Natural killer cell (primary cell): ENCODE data around the gene DUSP15. TPM values are rescaled to one million over a fixed set of nuclear protein-coding genes. Genes with fewer than 3 reads are reported as not detected.
A peak's percentile ranks its signal among the peaks of the same experiment; 100 is the strongest.

ENCODE experiments used
- ATAC-seq, 3 donors: fragments of 150-1000 bp in 2 of 3; fragments of 200-7000 bp in 1 of 3; cut with Tn5 transposase; 1 replicate in 1 of 3; 2 replicates in 2 of 3; pipeline ENCODE4 v1.10.0; 2021; ENCODE audit warnings: mild to moderate bottlenecking in 2 of 3, moderate library complexity in 2 of 3
- DNase-seq, 2 donors: peaks; one replicate each; pipeline versions ENCODE4 v3.0.0 to v3.0.0-alpha.2; 2013 to 2021; ENCODE audit warnings: mixed read lengths in 1 of 2
- H3K27ac ChIP-seq: one replicate; pipeline ENCODE4 v1.5.1; 2013; ENCODE audit warnings: mild to moderate bottlenecking, low read length
- H3K27me3 ChIP-seq: one replicate; pipeline ENCODE4 v1.6.1; 2013; ENCODE audit warnings: low read length; ENCODE audit not compliant: control insufficient read depth, insufficient read depth
- H3K36me3 ChIP-seq: one replicate; pipeline ENCODE4 v1.6.1; 2013; ENCODE audit warnings: low read length; ENCODE audit not compliant: control insufficient read depth, insufficient read depth
- H3K4me1 ChIP-seq: one replicate; pipeline ENCODE4 v1.6.1; 2013; ENCODE audit warnings: low read length; ENCODE audit not compliant: control insufficient read depth, insufficient read depth
- H3K4me3 ChIP-seq: one replicate; pipeline ENCODE4 v1.5.1; 2013; ENCODE audit warnings: low read length
- H3K9me3 ChIP-seq: one replicate; pipeline ENCODE4 v1.6.1; 2013; ENCODE audit warnings: low read length; ENCODE audit not compliant: control insufficient read depth, insufficient read depth
- H3K27ac Mint-ChIP-seq, 2 donors: one replicate each; pipeline ENCODE4 v1.8.0; 2022; ENCODE audit warnings: mild to moderate bottlenecking in 2 of 2, mixed read lengths in 2 of 2, moderate library complexity in 1 of 2
- H3K27me3 Mint-ChIP-seq, 2 donors: one replicate each; pipeline ENCODE4 v1.8.0; 2022; ENCODE audit warnings: low read depth in 2 of 2, mixed read lengths in 2 of 2
- H3K36me3 Mint-ChIP-seq: one replicate; pipeline ENCODE4 v1.8.0; 2022; ENCODE audit warnings: mixed read lengths
- H3K4me1 Mint-ChIP-seq, 2 donors: one replicate each; pipeline ENCODE4 v1.8.0; 2022; ENCODE audit warnings: mixed read lengths in 2 of 2
- H3K4me3 Mint-ChIP-seq: one replicate; pipeline ENCODE4 v1.8.0; 2022; ENCODE audit warnings: mild to moderate bottlenecking, moderate library complexity, mixed read lengths
- H3K9me3 Mint-ChIP-seq, 2 donors: one replicate each; pipeline ENCODE4 v1.8.0; 2022; ENCODE audit warnings: mixed read lengths in 2 of 2
- CTCF ChIP-seq: fragments of 200-600 bp; IDR thresholded peaks from one replicate; pipeline ENCODE4 v1.8.0; 2022; ENCODE audit warnings: antibody characterized with exemption
- WGBS: methylation state at CpG from one replicate; pipeline ENCODE4 v1.1.7; 2013; ENCODE audit warnings: missing lambda C conversion rate; ENCODE audit not compliant: insufficient coverage; 5-methylcytosine and 5-hydroxymethylcytosine counted together
- intact Hi-C: fragments of 100-400 bp; cut with micrococcal nuclease; formaldehyde crosslinking; loops from one replicate; pipeline ENCODE4 v1.14.2; 2022
- total RNA-seq, 4 donors: library from RNA; stranded (reverse); fragments of 120-200 nt in 1 of 4; gene quantifications; one replicate each; pipeline versions ENCODE4 v1.2.3 to v1.2.4, GENCODE V29; 2013 to 2022

DUSP15 gene
- total RNA-seq, 3 donors from 2014 or later (not counting 1 experiment from before 2014, with no cell fraction given), result not detected

GRCh38 chr20:31908424-31908823, 38.1 kb upstream of the DUSP15 start:
- 89% methylated on average over 11 of the region's 11 CpGs for WGBS
- Histone ChIP-seq H3K4me3 (no peak overlapping the region), H3K27ac (no peak overlapping the region), H3K9me3 (no peaks in the 10 kb centered on the region), H3K4me1 (no peaks in the 10 kb centered on the region), H3K36me3 (no peaks in the 10 kb centered on the region), H3K27me3 (no peaks in the 10 kb centered on the region)
- Mint-ChIP-seq H3K4me3 (no peak overlapping the region), H3K27ac (no peak overlapping the region), H3K27me3 (peaks cover 6 to 7% of the 10 kb centered on the region in 2 donors), H3K9me3 (no peaks in the 10 kb centered on the region), H3K4me1 (peaks cover 5 to 6% of the 10 kb centered on the region in 2 donors), H3K36me3 (no peaks in the 10 kb centered on the region)
- TF ChIP-seq CTCF, result no peak
- intact Hi-C loops, result no loop called here
- DNase-seq (no peak), ATAC-seq (peak in 1 of 3 donors; percentile 12)

- no peak for TF ChIP-seq CTCF
- Histone ChIP-seq H3K27ac (no peak overlapping the region), H3K27me3 (no peaks in the 10 kb centered on the region), H3K36me3 (no peaks in the 10 kb centered on the region), H3K4me3 (no peak overlapping the region), H3K4me1 (no peaks in the 10 kb centered on the region), H3K9me3 (no peaks in the 10 kb centered on the region)
- DNase-seq, result no peak
- Mint-ChIP-seq H3K27me3 (peaks cover 6 to 7% of the 10 kb centered on the region in 2 donors), H3K36me3 (no peaks in the 10 kb centered on the region), H3K9me3 (no peaks in the 10 kb centered on the region), H3K27ac (no peak overlapping the region), H3K4me1 (peaks cover 5 to 6% of the 10 kb centered on the region in 2 donors), H3K4me3 (no peak overlapping the region)
- intact Hi-C loops, result no loop called here
- ATAC-seq, result peak; percentile 51 to 87 (median 76)
- WGBS, result 56% methylated on average over 5 of the region's 5 CpGs
Observed at GRCh38 chr20:31908016-31908415, 37.7 kb upstream of the DUSP15 start.

GRCh38 chr20:31907046-31907445, 36.7 kb upstream of the DUSP15 start:
- no peaks in the 10 kb centered on the region for H3K36me3 Mint-ChIP-seq
- H3K4me3 Mint-ChIP-seq, result no peak overlapping the region
- intact Hi-C loops, result no loop called here
- H3K4me1 ChIP-seq, result no peaks in the 10 kb centered on the region
- no peak overlapping the region for H3K4me3 ChIP-seq
- no peak for TF ChIP-seq CTCF
- H3K27me3 ChIP-seq, result no peaks in the 10 kb centered on the region
- no peak overlapping the region for H3K27ac ChIP-seq
- H3K4me1 Mint-ChIP-seq, result peaks cover 5 to 6% of the 10 kb centered on the region in 2 donors
- peaks cover 3 to 7% of the 10 kb centered on the region in 2 donors for H3K27me3 Mint-ChIP-seq
- no peaks in the 10 kb centered on the region for H3K9me3 ChIP-seq
- ATAC-seq (no peak), DNase-seq (no peak)
- no peaks in the 10 kb centered on the region for H3K9me3 Mint-ChIP-seq
- no peaks in the 10 kb centered on the region for H3K36me3 ChIP-seq
- H3K27ac Mint-ChIP-seq, result no peak overlapping the region
- 98% methylated on average over 5 of the region's 5 CpGs for WGBS

GRCh38 chr20:31906001-31906400, 35.7 kb upstream of the DUSP15 start:
- H3K4me3 ChIP-seq, result no peak overlapping the region
- H3K9me3 ChIP-seq, result no peaks in the 10 kb centered on the region
- H3K27me3 ChIP-seq, result no peaks in the 10 kb centered on the region
- DNase-seq (no peak), ATAC-seq (no peak)
- WGBS, result 96% methylated on average over 5 of the region's 5 CpGs
- Mint-ChIP-seq H3K36me3 (no peaks in the 10 kb centered on the region), H3K27ac (no peak overlapping the region), H3K9me3 (no peaks in the 10 kb centered on the region), H3K27me3 (peaks cover 3 to 7% of the 10 kb centered on the region in 2 donors), H3K4me1 (peaks cover 5 to 6% of the 10 kb centered on the region in 2 donors), H3K4me3 (no peak overlapping the region)
- intact Hi-C loops, result no loop called here
- no peaks in the 10 kb centered on the region for H3K4me1 ChIP-seq
- no peak for TF ChIP-seq CTCF
- H3K36me3 ChIP-seq, result no peaks in the 10 kb centered on the region
- no peak overlapping the region for H3K27ac ChIP-seq
